A549 (cell line): ENCODE results near the gene GPR63. TPM values are rescaled to one million over a fixed set of nuclear protein-coding genes. Genes with fewer than 3 reads are reported as not detected.
"Not testable (repeated sequence)": the region's sequence is repeated elsewhere in the genome, so short reads cannot be mapped to it uniquely, and the experiment has no call there.

Experiments used
- ATAC-seq, 2 experiments: fragments of 200-7000 bp in 1 of 2; fragments of >200 bp in 1 of 2; cut with Nextera tagmentation in 1 of 2; cut with Tn5 transposase in 1 of 2; 3 replicates each; pipeline versions ENCODE4 v1.8.0 to v1.9.1; 2018 to 2020; ENCODE audit warnings: mild to moderate bottlenecking in 1 of 2, moderate library complexity in 1 of 2
- CTCF ChIA-PET: fragments of 300-600 bp; sonication (Branson Sonifier 250); formaldehyde crosslinking; extraction: SDS; loops from one replicate; lab custom pipeline; 2021; ENCODE audit warnings: antibody characterized with exemption, inconsistent platforms; lab: Yijun Ruan, JAX
- POLR2A ChIA-PET: fragments of 350-600 bp; formaldehyde crosslinking; extraction: SDS; loops from one replicate; lab custom pipeline; 2021; ENCODE audit warnings: antibody characterized with exemption, inconsistent platforms; lab: Yijun Ruan, JAX
- DNase-seq, 2 experiments: peaks; one replicate each; pipeline versions ENCODE4 v3.0.0 to v3.0.0-alpha.2; 2011 to 2016; ENCODE audit warnings: low read depth in 1 of 2, low spot score in 1 of 2
- FAIRE-seq: peaks from 2 replicates; lab custom pipeline; 2011; peaks lifted over from hg19 to GRCh38; lab: Jason Lieb, UNC
- H3K27ac ChIP-seq, 2 experiments: fragments of >200 bp; sonication (Bioruptor Twin); formaldehyde crosslinking; 3 replicates each; pipeline ENCODE4 v1.5.1; 2016 to 2017
- H3K4me1 ChIP-seq: fragments of >200 bp; sonication (Bioruptor Twin); formaldehyde crosslinking; 3 replicates; pipeline ENCODE4 v1.6.1; 2016
- H3K4me2 ChIP-seq: fragments of >200 bp; sonication (Bioruptor Twin); formaldehyde crosslinking; 3 replicates; pipeline ENCODE4 v1.6.1; 2016
- H3K4me3 ChIP-seq: fragments of >200 bp; sonication (Bioruptor Twin); formaldehyde crosslinking; 3 replicates; pipeline ENCODE4 v1.5.1; 2016
- H3K9me3 ChIP-seq: fragments of >200 bp; sonication (Bioruptor Twin); formaldehyde crosslinking; 3 replicates; pipeline ENCODE4 v1.6.1; 2016
- BCL3 ChIP-seq: fragments of >200 bp; sonication (Bioruptor Twin); formaldehyde crosslinking; IDR thresholded peaks from 3 replicates; pipeline ENCODE4 v1.6.1; 2016
- CBX2 ChIP-seq: fragments of 200-600 bp; sonication (generic); IDR thresholded peaks from 2 replicates; pipeline ENCODE4 v1.6.1; 2016; ENCODE audit warnings: low read depth, mild to moderate bottlenecking, borderline replicate concordance
- CEBPB ChIP-seq, 2 experiments: fragments of >200 bp in 1 of 2; sonication (Bioruptor Twin) in 1 of 2; formaldehyde crosslinking in 1 of 2; IDR thresholded peaks; 2 replicates each; pipeline ENCODE4 v1.6.1; 2012 to 2016
- CHD2 ChIP-seq: fragments of 150-350 bp; IDR thresholded peaks from 2 replicates; pipeline ENCODE4 v1.6.1; 2014; ENCODE audit warnings: low read length; ENCODE audit not compliant: partially characterized antibody
- CHD4 ChIP-seq: fragments of 200-600 bp; sonication (generic); IDR thresholded peaks from 2 replicates; pipeline ENCODE4 v1.6.1; 2016; ENCODE audit warnings: antibody characterized with exemption, mild to moderate bottlenecking, borderline replicate concordance
- E2F6 ChIP-seq: IDR thresholded peaks from 2 replicates; pipeline ENCODE4 v1.6.1; 2012; ENCODE audit warnings: low read depth, borderline replicate concordance
- EHMT2 ChIP-seq: fragments of 200-600 bp; sonication (generic); IDR thresholded peaks from 2 replicates; pipeline ENCODE4 v1.6.1; 2016; ENCODE audit warnings: antibody characterized with exemption, low read depth, mild to moderate bottlenecking, moderate library complexity
- ELK1 ChIP-seq: fragments of 150-350 bp; IDR thresholded peaks from 2 replicates; pipeline ENCODE4 v1.6.1; 2014; ENCODE audit warnings: low read depth, mild to moderate bottlenecking, low read length
- ESRRA ChIP-seq: fragments of 150-350 bp; IDR thresholded peaks from 2 replicates; pipeline ENCODE4 v1.6.1; 2014; ENCODE audit warnings: mild to moderate bottlenecking, low read length, borderline replicate concordance
- GATA3 ChIP-seq: IDR thresholded peaks from 2 replicates; pipeline ENCODE4 v1.6.1; 2012; ENCODE audit warnings: borderline replicate concordance
- HEYL ChIP-seq: fragments of 250-450 bp; sonication (Bioruptor Pico); IDR thresholded peaks from 2 replicates; pipeline ENCODE4 v1.8.0; 2021; ENCODE audit warnings: mild to moderate bottlenecking, moderate library complexity
- HMGXB4 ChIP-seq: fragments of 250-450 bp; sonication (Bioruptor Pico); IDR thresholded peaks from 2 replicates; pipeline ENCODE4 v1.5.0; 2021; ENCODE audit warnings: mild to moderate bottlenecking, moderate library complexity, borderline replicate concordance
- HOXB5 ChIP-seq: fragments of 250-450 bp; sonication (Bioruptor Pico); IDR thresholded peaks from 2 replicates; pipeline ENCODE4 v1.5.0; 2020; ENCODE audit warnings: mild to moderate bottlenecking, moderate library complexity
- JUNB ChIP-seq: fragments of >200 bp; sonication (Bioruptor Twin); formaldehyde crosslinking; IDR thresholded peaks from 2 replicates; pipeline ENCODE4 v1.6.1; 2016
- KDM1A ChIP-seq: fragments of 200-600 bp; sonication (generic); IDR thresholded peaks from 2 replicates; pipeline ENCODE4 v1.6.1; 2016; ENCODE audit warnings: low read depth, mild to moderate bottlenecking
- KDM5A ChIP-seq: fragments of 200-600 bp; sonication (generic); IDR thresholded peaks from 2 replicates; pipeline ENCODE4 v1.6.1; 2016; ENCODE audit warnings: antibody characterized with exemption, mild to moderate bottlenecking
- MAFK ChIP-seq: fragments of 450-650 bp; IDR thresholded peaks from 2 replicates; pipeline ENCODE4 v1.6.1; 2014; ENCODE audit not compliant: partially characterized antibody
- MAX ChIP-seq: IDR thresholded peaks from 2 replicates; pipeline ENCODE4 v1.6.1; 2012
- MYC ChIP-seq: IDR thresholded peaks from 2 replicates; pipeline ENCODE4 v1.6.1; 2012; ENCODE audit warnings: mild to moderate bottlenecking, inconsistent platforms, low read length, improper control_type of control experiment, borderline replicate concordance
- NPAS2 ChIP-seq: fragments of 250-450 bp; sonication (Bioruptor Pico); IDR thresholded peaks from 2 replicates; pipeline ENCODE4 v1.8.0; 2022; ENCODE audit warnings: mild to moderate bottlenecking, moderate library complexity, borderline replicate concordance
- NR3C1 ChIP-seq: fragments of >200 bp; sonication (Bioruptor Twin); formaldehyde crosslinking; IDR thresholded peaks from 3 replicates; pipeline ENCODE4 v1.6.1; 2017
- POLR2A ChIP-seq: IDR thresholded peaks from 2 replicates; pipeline ENCODE4 v1.6.1; 2012; ENCODE audit warnings: mild to moderate bottlenecking, low read length
- RAD21 ChIP-seq, 2 experiments: fragments of >200 bp in 1 of 2; sonication (Bioruptor Twin) in 1 of 2; formaldehyde crosslinking in 1 of 2; IDR thresholded peaks in 1 of 2; conservative IDR thresholded peaks in 1 of 2; 2 replicates in 1 of 2; 3 replicates in 1 of 2; pipeline ENCODE4 v1.6.1; 2012 to 2018; ENCODE audit warnings: inconsistent platforms in 1 of 2
- RCOR1 ChIP-seq: fragments of 150-350 bp; IDR thresholded peaks from 2 replicates; pipeline ENCODE4 v1.6.1; 2014; ENCODE audit warnings: antibody characterized with exemption, low read length, low read depth
- RFX5 ChIP-seq: fragments of 450-650 bp; IDR thresholded peaks from 2 replicates; pipeline ENCODE4 v1.7.1; 2014; ENCODE audit warnings: antibody characterized with exemption, mild to moderate bottlenecking, moderate library complexity
- RNF2 ChIP-seq: fragments of 200-600 bp; sonication (generic); IDR thresholded peaks from 2 replicates; pipeline ENCODE4 v1.6.1; 2016; ENCODE audit warnings: low read depth, mild to moderate bottlenecking, antibody characterized with exemption, moderate library complexity, borderline replicate concordance
- SREBF2 ChIP-seq: fragments of 450-650 bp; IDR thresholded peaks from 2 replicates; pipeline ENCODE4 v1.6.1; 2014; ENCODE audit warnings: mild to moderate bottlenecking, moderate library complexity
- TFCP2L1 ChIP-seq: fragments of 250-450 bp; sonication (Bioruptor Pico); IDR thresholded peaks from 2 replicates; pipeline ENCODE4 v1.5.0; 2021; ENCODE audit warnings: mild to moderate bottlenecking
- USF2 ChIP-seq: fragments of 450-650 bp; IDR thresholded peaks from 2 replicates; pipeline ENCODE4 v1.6.1; 2014; ENCODE audit warnings: antibody characterized with exemption
- ZFP36 ChIP-seq: fragments of 450-650 bp; IDR thresholded peaks from 2 replicates; pipeline ENCODE4 v1.6.1; 2014; ENCODE audit warnings: borderline replicate concordance; ENCODE audit not compliant: partially characterized antibody
- WGBS: methylation state at CpG from one replicate; pipeline ENCODE4 v1.1.6; 2017; ENCODE audit errors: missing lambda C conversion rate; 5-methylcytosine and 5-hydroxymethylcytosine counted together
- polyA plus RNA-seq, 4 experiments: library from polyadenylated mRNA; depleted of rRNA in 3 of 4; stranded (reverse); fragments of >200 nt; fragmentation: RNase III in 1 of 4; extraction: RNeasy Plus Mini Kit Qiagen cat#74134 plus additional on column Dnase treatment in 1 of 4; gene quantifications; 2 replicates in 3 of 4; 3 replicates in 1 of 4; pipeline ENCODE4 v1.2.3, GENCODE V29; 2011 to 2017

Gene GPR63
- polyA plus RNA-seq, 2 of the 4 experiments (the other 2 are of a cell fraction): 0.48 to 0.67 TPM

- no peak for TF ChIP-seq TFCP2L1 (CRISPR knock-in tag)
- TF ChIP-seq CEBPB (IDR thresholded peaks at IDR 0.05): no peak
- TF ChIP-seq EHMT2: no peak
- TF ChIP-seq GATA3: no peak
- peak; percentile 35 for TF ChIP-seq POLR2A
- no peak for TF ChIP-seq HMGXB4
- TF ChIP-seq KDM5A: no peak
- TF ChIP-seq E2F6: peak; percentile 73; the same call in 1 of the 2 replicates
- no peak for TF ChIP-seq USF2
- TF ChIP-seq RNF2: peak; percentile 34; the same call in 1 of the 2 replicates
- TF ChIP-seq KDM1A: no peak
- no peak for TF ChIP-seq NPAS2
- TF ChIP-seq RAD21 (conservative IDR thresholded peaks at IDR 0.05 in 1 of 2, IDR thresholded peaks at IDR 0.05 in 1 of 2): no peak
- TF ChIP-seq RFX5: no peak
- TF ChIP-seq ELK1: no peak
- TF ChIP-seq RCOR1: no peak
- TF ChIP-seq MAFK: peak; percentile 38
- TF ChIP-seq MAX: peak; percentile 64; the same call in 1 of the 2 replicates
- TF ChIP-seq SREBF2: no peak
- no peak for TF ChIP-seq HOXB5 (CRISPR knock-in tag)
- TF ChIP-seq CBX2: no peak
Measured at GRCh38 chr6:96837081-96837971, at the start of gene GPR63 (continued).

GRCh38 chr6:96886519-96886918, 49.2 kb upstream of the GPR63 start:
- CTCF ChIA-PET: no interaction called here
- Histone ChIP-seq H3K4me3 (no peak overlapping the region), H3K4me1 (no peaks in the 10 kb centered on the region), H3K4me2 (no peak overlapping the region), H3K9me3 (no peaks in the 10 kb centered on the region), H3K27ac (no peak overlapping the region)
- TF ChIP-seq CEBPB (IDR thresholded peaks at IDR 0.05): no peak
- TF ChIP-seq CHD4: no peak
- TF ChIP-seq RNF2: no peak
- no peak for TF ChIP-seq CHD2
- TF ChIP-seq NR3C1: no peak
- TF ChIP-seq BCL3: no peak
- TF ChIP-seq ESRRA: no peak
- TF ChIP-seq HEYL: no peak
- no peak for TF ChIP-seq CBX2
- TF ChIP-seq ELK1: no peak
- TF ChIP-seq JUNB: no peak
- TF ChIP-seq EHMT2: no peak
- no peak for TF ChIP-seq MAFK
- TF ChIP-seq ZFP36: no peak
- TF ChIP-seq MYC: no peak
- 43% methylated on average over 1 of the region's 1 CpG for WGBS
- DNase-seq: no peak
- ATAC-seq: no peak
- no peak for FAIRE-seq
- POLR2A ChIA-PET: no interaction called here

GRCh38 chr6:96885187-96885631, 47.9 kb upstream of the GPR63 start:
- H3K4me3 ChIP-seq, H3K9me3 ChIP-seq, CTCF ChIA-PET, H3K4me2 ChIP-seq, DNase-seq, H3K27ac ChIP-seq, H3K4me1 ChIP-seq, FAIRE-seq, ATAC-seq, POLR2A ChIA-PET: not testable (repeated sequence)
- WGBS: 58% methylated on average over 5 of the region's 5 CpGs
